Upper lobe of left lung (tissue), 6 donors: Measurements from ENCODE around the gene WBP1L. TPM values are rescaled to one million over a fixed set of nuclear protein-coding genes. Genes with fewer than 3 reads are reported as not detected.
"Not testable (repeated sequence)": the region's sequence is repeated elsewhere in the genome, so short reads cannot be mapped to it uniquely, and the experiment has no call there.

Experiments used
- ATAC-seq, 2 donors: fragments of 200-7000 bp; cut with Tn5 transposase; one replicate each; pipeline ENCODE4 v1.9.1; 2022; ENCODE audit warnings: mild to moderate bottlenecking in 2 of 2, moderate library complexity in 2 of 2; ENCODE audit not compliant: low FRiP score in 2 of 2
- DNase-seq, 2 donors: peaks; one replicate each; pipeline ENCODE4 v3.0.0-alpha.2; 2019 to 2020
- H3K27ac ChIP-seq, 4 donors: fragments of 200-600 bp; sonication (generic); one replicate each; pipeline ENCODE4 v1.5.1; 2016 to 2019
- H3K27me3 ChIP-seq, 4 donors: fragments of 200-600 bp; sonication (generic); one replicate each; pipeline ENCODE4 v1.5.1; 2017 to 2019
- H3K36me3 ChIP-seq, 4 donors: fragments of 200-600 bp; sonication (generic); one replicate each; pipeline ENCODE4 v1.5.1; 2016 to 2019
- H3K4me1 ChIP-seq, 4 donors: fragments of 200-600 bp; sonication (generic); one replicate each; pipeline ENCODE4 v1.5.1; 2018 to 2019
- H3K4me3 ChIP-seq, 4 donors: fragments of 200-600 bp; sonication (generic); one replicate each; pipeline ENCODE4 v1.5.1; 2017 to 2019; ENCODE audit warnings: mild to moderate bottlenecking in 2 of 4, moderate library complexity in 1 of 4
- H3K9me3 ChIP-seq, 4 donors: fragments of 200-600 bp; sonication (generic); one replicate each; pipeline ENCODE4 v1.5.1; 2018 to 2019
- CTCF ChIP-seq, 6 experiments: fragments of 450-650 bp in 4 of 6; fragments of 200-600 bp in 2 of 6; sonication (generic) in 2 of 6; IDR thresholded peaks; one replicate each; pipeline ENCODE4 v1.5.1; 2016 to 2019; ENCODE audit warnings: antibody characterized with exemption in 6 of 6
- EP300 ChIP-seq, 4 donors: sonication (generic); formaldehyde crosslinking; IDR thresholded peaks; one replicate each; pipeline ENCODE4 v1.5.1; 2017; ENCODE audit warnings: antibody characterized with exemption in 4 of 4, control low read depth in 2 of 4
- POLR2A ChIP-seq, 4 donors: fragments of 450-650 bp; IDR thresholded peaks; one replicate each; pipeline ENCODE4 v1.5.1; 2016 to 2017; ENCODE audit warnings: antibody characterized with exemption in 4 of 4, mild to moderate bottlenecking in 2 of 4
- POLR2AphosphoS5 ChIP-seq, 2 donors: sonication (generic); formaldehyde crosslinking; IDR thresholded peaks; one replicate each; pipeline ENCODE4 v1.5.1; 2017; ENCODE audit warnings: antibody characterized with exemption in 2 of 2
- WGBS, 2 donors: methylation state at CpG; one replicate each; pipeline ENCODE4 v1.1.5; 2017 to 2018; 5-methylcytosine and 5-hydroxymethylcytosine counted together
- total RNA-seq, 6 donors: library from RNA; depleted of rRNA in 4 of 6; stranded (reverse); fragments of >200 nt in 4 of 6; gene quantifications; one replicate each; pipeline versions ENCODE4 v1.1.0 to v1.2.1, GENCODE V29; 2016 to 2021
- donor health status: DM: no; HTN: no; CAD: no; lungs with moderate emphysema.
- donor health status: DM: no; HTN: yes; CAD: no; lungs with severe emphysema.

WBP1L gene
- total RNA-seq, result 10 to 100 TPM; 41.7 to 76.6 (median 54.7) TPM

GRCh38 chr10:102743588-102744373, at the start of gene WBP1L:
Gene WBP1L (plus strand): TSS chr10:102743948. CDS start chr10:102744054, 106 bp downstream.
- TF ChIP-seq CTCF (IDR thresholded peaks at IDR 0.05) (peak in 2 of 6 experiments; percentile 9 to 33), POLR2AphosphoS5 (IDR thresholded peaks at IDR 0.05) (peak; percentile 98), POLR2A (IDR thresholded peaks at IDR 0.05) (peak; percentile 62 to 91 (median 72)), EP300 (IDR thresholded peaks at IDR 0.05) (peak in 1 of 4 donors; percentile 83)
- Histone ChIP-seq H3K36me3 (no peaks in the 10 kb centered on the region), H3K27ac (peak within 1 kb of the TSS; percentile 89 to 95 (median 90)), H3K9me3 (no peaks in the 10 kb centered on the region), H3K27me3 (no peaks in the 10 kb centered on the region), H3K4me1 (peaks cover 20 to 36% (median 31%) of the 10 kb centered on the region in 4 donors), H3K4me3 (peak within 1 kb of the TSS; percentile 50 to 93 (median 80))
- peak; percentile 98 to 99 for ATAC-seq
- 1% methylated on average over 34 to 37 of the region's 37 CpGs for WGBS, 2 donors
- DNase-seq, result peak; percentile 93 to 97

GRCh38 chr10:102695401-102695800, 48.3 kb upstream of the WBP1L start:
- not testable (repeated sequence) for H3K4me1 ChIP-seq, H3K27me3 ChIP-seq, ATAC-seq, H3K9me3 ChIP-seq, H3K27ac ChIP-seq, H3K4me3 ChIP-seq, DNase-seq
- H3K36me3 ChIP-seq, result peaks cover 0 to 39% (median 13%) of the 10 kb centered on the region in 4 donors
- 91 to 97% methylated on average over 10 of the region's 10 CpGs for WGBS, 2 donors

- Histone ChIP-seq H3K4me1 (peaks cover 0 to 4% (median 0%) of the 10 kb centered on the region in 4 donors), H3K4me3 (no peak overlapping the region), H3K27ac (no peak overlapping the region), H3K27me3 (no peaks in the 10 kb centered on the region), H3K9me3 (no peaks in the 10 kb centered on the region), H3K36me3 (peaks cover 0 to 39% (median 15%) of the 10 kb centered on the region in 4 donors)
- no peak for ATAC-seq
- WGBS, 2 donors, result 89% methylated on average over 3 of the region's 3 CpGs
- TF ChIP-seq POLR2AphosphoS5 (IDR thresholded peaks at IDR 0.05) (no peak), CTCF (IDR thresholded peaks at IDR 0.05) (no peak), EP300 (IDR thresholded peaks at IDR 0.05) (no peak), POLR2A (IDR thresholded peaks at IDR 0.05) (no peak)
- DNase-seq, result no peak
These were observed 47.0 kb upstream of the WBP1L start for GRCh38 chr10:102696736-102697135.

GRCh38 chr10:102698894-102699293, 44.9 kb upstream of the WBP1L start:
- no peak for TF ChIP-seq POLR2AphosphoS5 (IDR thresholded peaks at IDR 0.05)
- DNase-seq (no peak), ATAC-seq (no peak)
- 75 to 80% methylated on average over 2 of the region's 2 CpGs for WGBS, 2 donors
- Histone ChIP-seq H3K4me3 (no peak overlapping the region), H3K27me3 (no peaks in the 10 kb centered on the region), H3K9me3 (no peaks in the 10 kb centered on the region), H3K36me3 (peaks cover 0 to 37% (median 15%) of the 10 kb centered on the region in 4 donors), H3K4me1 (peaks cover 0 to 4% (median 0%) of the 10 kb centered on the region in 4 donors), H3K27ac (no peak overlapping the region)

- WGBS, 2 donors, result 87 to 95% methylated on average over 3 of the region's 3 CpGs
- Histone ChIP-seq H3K27ac (no peak overlapping the region), H3K4me3 (no peak overlapping the region), H3K9me3 (no peaks in the 10 kb centered on the region), H3K4me1 (peaks cover 0 to 4% (median 0%) of the 10 kb centered on the region in 4 donors), H3K36me3 (peaks cover 0 to 24% (median 15%) of the 10 kb centered on the region in 4 donors), H3K27me3 (no peaks in the 10 kb centered on the region)
- TF ChIP-seq POLR2AphosphoS5 (IDR thresholded peaks at IDR 0.05), result no peak
- TF ChIP-seq EP300 (IDR thresholded peaks at IDR 0.05), result no peak
- ATAC-seq (no peak), DNase-seq (no peak)
These were observed 42.5 kb upstream of the WBP1L start for GRCh38 chr10:102701272-102701671.

GRCh38 chr10:102701796-102702195, 42.0 kb upstream of the WBP1L start:
- H3K27me3 ChIP-seq, result no peaks in the 10 kb centered on the region
- peaks cover 0 to 20% (median 15%) of the 10 kb centered on the region in 4 donors for H3K36me3 ChIP-seq
- 96 to 100% methylated on average over 3 of the region's 3 CpGs for WGBS, 2 donors
- TF ChIP-seq CTCF (IDR thresholded peaks at IDR 0.05), result no peak
- no peak for TF ChIP-seq EP300 (IDR thresholded peaks at IDR 0.05)
- TF ChIP-seq POLR2AphosphoS5 (IDR thresholded peaks at IDR 0.05), result no peak
- TF ChIP-seq POLR2A (IDR thresholded peaks at IDR 0.05), result no peak
- no peak overlapping the region for H3K27ac ChIP-seq
- H3K4me3 ChIP-seq, result no peak overlapping the region
- H3K4me1 ChIP-seq, result no peaks in the 10 kb centered on the region
- DNase-seq (no peak), ATAC-seq (no peak)
- H3K9me3 ChIP-seq, result no peaks in the 10 kb centered on the region
